GM21381 (cell line): ENCODE data around the gene ST3GAL5.
"Not testable (repeated sequence)": the region's sequence is repeated elsewhere in the genome, so short reads cannot be mapped to it uniquely, and the experiment has no call there.

Experiments
- ATAC-seq: cut with Tn5 transposase; IDR thresholded peaks from one replicate; pipeline ENCODE4 v1.9.1; 2021; ENCODE audit warnings: mild to moderate bottlenecking, moderate library complexity; ENCODE audit not compliant: unreplicated experiment

The ST3GAL5 gene

DNA sequence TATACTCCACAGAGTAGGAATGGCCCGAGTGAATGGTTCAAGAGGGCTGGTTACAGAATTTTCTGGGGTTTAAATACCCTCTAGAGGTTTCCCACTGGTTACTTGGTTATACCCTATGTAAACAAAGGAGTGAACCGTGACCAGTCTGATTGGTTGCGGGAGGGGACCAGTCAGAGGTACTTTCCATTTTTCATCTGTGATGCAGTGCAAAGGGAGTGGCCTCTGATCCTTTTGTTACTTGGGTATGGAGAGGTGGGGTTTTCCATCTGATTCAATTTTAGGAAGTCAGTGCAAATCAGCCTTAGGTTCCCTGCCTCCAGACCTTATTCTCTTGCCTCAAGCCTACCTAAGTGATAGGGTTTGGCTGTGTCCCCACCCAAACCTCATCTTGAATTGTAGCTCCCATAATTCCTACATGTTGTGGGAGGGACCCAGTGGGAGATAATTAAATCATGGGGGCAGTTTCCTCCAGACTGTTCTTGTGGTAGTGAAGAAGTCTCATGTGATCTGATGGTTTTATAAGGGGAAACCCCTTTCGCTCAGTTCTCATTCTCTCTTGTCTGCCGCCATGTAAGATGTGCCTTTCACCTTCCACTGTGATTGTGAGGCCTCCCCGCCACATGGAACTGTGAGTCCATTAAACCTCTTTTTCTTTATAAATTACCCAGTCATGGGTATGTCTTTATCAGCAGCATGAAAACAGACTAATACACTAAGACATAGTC lies 5.9 kb upstream of the ST3GAL5 start:
- not testable (repeated sequence) for ATAC-seq

DNA sequence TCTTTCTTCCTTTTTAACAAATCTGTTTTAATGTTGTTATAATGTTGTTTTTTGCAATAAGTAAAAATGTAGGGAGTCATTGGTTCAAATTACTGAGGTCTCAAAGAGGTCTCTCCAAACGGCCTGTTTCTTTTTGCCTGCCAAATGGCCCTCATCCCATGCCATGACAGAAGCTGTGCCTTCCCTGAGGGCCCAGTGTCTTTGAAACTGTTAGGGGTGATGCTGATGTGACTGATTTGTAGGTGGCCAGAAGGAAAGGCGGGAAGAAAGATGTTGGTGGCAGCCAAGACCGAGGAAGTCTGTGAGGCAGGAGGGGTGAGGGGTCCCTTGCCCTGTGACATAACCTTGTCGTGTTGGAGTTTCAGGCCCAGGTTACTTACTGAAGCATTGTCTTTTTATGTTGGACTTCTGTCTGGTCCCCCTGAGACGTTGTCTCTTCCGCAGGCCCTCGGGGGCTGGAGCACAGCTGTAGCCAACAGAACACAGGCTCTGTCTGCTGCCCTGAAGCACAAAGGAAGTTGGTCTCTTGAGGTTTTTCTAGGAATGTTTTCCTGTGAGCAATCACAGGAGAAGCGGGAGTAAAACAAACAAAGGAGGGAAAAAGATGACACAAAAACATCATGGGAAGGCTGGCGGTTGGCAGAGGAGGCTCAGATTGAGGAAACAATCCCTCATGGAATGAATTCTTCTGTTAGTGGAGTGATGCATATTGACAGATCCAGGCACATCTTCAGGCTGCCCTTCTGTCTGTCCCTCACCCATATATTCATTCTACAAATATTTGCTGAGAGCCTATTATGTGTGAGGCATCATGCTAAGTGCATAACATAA lies 4.9 kb upstream of the ST3GAL5 start:
- no peak for ATAC-seq

DNA sequence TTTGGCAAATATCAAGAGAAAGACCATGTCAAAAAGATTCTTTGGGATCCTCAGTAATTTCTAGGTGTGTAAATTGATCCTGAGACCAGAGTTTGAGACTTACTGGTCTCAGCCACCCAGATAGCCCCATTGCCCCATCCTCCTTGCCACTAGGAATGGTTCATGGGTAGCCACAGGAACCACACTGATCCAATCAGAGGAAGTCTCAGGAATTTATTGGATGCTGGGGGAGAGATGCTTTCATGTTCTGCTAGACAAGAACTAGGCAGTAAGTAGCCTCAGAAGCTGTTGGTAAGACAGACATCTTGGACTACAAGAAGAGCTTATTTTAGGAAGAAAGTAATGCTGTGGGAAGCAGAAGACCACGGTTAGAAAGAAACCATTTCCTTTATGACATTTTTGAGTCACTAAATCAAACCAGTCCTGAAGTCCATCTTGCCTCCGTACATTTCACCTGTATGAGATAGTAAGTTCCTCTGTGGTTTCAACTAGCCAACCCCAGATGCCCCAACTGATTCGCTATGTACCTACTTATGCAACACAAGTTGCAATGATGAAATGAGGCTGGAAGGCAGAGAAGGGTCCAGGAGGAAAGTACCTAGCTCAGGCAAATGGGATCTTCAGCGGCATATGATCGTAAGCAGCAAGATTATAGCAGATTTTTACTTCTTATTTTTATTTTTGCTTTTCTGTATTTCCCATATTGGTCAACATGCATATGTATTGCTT lies 3.6 kb upstream of the ST3GAL5 start:
- ATAC-seq, result no peak

DNA sequence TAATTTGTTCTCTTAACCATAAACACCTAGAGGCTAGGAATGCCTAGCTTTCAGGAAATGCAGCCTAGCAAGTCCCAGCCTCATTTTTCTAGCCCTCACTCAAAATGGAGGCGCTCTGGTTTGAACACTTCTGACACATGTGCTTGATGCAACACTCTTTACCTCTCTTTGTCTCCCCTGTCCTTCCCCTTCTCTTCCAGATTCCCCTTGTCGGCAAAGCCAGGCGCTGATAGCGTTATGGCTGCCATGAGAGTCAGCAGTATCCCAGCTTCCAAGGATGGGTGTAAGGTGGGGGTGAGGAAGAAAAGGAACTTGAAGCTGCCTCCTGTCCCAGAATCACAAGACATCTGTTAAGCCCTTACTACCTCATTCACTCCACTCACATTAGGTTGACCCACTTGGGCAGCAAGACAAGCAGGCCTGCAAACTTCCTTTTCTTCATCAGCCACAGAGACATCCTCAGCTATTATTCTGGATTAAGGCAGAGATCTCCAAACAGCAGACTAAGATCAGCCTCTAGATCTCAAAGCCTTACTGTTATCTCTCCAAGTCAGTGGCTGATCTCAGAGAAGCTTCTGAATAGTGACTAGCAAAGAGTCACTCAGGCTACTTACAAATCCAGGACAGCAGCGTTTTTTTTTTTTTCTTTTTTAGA lies 1.9 kb upstream of the ST3GAL5 start:
- ATAC-seq, result no peak

DNA sequence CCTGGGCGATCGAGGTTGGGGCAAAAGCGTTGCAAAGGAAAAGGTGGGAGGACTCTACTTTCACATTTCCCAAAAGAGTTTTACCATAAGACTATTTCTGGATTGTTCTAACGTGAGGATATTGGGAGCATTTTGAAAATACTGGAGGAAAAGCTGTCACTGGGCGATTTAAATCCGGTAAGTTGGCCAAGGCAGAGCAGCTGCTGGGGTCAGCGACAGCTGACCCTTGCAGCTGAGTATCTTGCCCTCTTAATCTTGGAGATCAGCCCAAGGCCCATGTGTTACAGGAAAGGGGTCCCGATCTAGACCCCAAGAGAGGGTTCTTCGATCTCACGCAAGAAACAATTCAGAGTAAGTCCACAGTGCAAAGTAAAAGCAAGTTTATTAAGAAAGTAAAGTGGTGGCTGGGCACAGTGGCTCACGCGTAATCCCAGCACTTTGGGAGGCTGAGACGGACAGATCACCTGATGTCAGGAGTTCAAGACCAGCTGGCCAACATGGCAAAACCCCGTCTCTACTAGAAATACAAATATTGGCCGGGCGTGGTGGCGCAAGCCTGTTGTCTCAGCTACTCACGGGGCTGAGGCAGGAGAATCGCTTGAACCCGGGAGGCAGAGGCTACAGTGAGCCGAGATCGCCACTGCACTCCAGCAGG lies 964 bp upstream of the ST3GAL5 start:
- no peak for ATAC-seq

DNA sequence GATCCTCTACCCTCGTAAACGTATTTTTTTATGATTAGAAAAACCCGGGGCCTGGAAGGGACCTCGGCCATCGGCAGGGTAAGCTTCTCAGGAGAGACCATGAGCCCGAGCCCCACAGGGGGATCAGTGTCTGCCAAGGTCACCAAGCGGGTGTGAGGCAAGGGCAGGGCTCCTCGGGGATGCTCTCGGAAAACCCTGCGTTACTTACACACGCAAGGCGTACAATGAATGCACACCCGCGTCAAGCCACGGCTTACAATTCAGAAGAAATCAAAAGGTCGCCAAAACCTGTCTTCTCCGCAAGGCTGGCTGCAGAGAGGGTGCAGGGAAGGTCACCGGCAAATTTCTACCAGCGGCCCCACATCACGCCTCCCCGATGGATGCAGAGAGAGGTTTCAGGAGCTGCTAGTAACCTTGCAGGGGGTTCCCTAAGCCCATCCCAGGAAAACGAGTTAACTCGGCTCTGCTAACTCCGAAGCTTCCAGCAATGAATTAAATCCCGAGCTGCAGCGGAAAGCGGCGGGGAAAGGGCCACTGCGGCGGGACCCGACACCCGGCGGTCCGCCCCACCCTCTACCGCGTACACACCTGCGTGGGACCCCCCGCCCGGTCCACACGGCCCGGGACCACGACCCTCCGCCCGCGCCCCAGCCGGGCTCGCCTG lies 638 bp downstream of the ST3GAL5 start:
- ATAC-seq, result peak; percentile 14

DNA sequence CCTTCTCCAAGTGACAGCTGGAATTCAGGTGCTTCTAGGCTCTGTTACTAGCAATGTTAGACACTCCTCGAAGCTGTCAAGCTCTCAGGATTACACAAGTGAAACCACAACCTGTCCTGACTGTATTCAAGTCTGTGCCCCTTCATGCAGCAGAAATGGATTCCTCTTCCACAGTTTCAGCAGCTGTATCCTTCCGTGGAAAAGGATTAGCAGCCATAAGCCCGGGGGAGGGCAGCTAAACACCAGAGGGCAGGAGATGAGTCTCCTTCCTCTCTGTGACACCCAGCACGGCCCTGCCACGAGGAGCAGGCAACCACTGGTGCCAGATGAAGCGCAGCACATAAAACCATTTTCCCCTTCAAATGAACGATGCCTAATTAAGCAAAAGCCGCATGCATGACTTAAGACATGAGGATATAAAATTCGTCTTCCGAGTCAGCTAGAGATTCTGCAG lies 1.2 kb downstream of the ST3GAL5 start:
- ATAC-seq, result no peak

DNA sequence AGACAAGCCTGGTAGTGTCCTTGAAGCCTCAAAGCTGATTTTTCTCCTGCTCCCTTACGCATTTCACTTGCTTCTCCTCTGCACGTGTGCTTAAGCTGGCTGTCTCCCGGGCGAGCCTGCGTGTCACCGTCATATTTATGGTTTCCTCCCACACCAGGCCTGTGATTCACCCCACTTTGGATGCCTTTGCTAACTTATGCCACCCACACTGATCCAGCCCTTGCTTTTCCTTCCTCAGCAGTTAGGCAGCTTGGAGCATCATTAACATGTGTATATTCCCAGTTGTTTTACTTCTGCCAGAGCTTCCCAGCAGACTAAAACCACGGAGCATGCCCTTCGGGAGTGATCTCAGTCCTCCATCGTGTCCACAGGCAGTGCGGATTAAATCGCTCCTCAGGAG lies 2.2 kb downstream of the ST3GAL5 start:
- no peak for ATAC-seq

DNA sequence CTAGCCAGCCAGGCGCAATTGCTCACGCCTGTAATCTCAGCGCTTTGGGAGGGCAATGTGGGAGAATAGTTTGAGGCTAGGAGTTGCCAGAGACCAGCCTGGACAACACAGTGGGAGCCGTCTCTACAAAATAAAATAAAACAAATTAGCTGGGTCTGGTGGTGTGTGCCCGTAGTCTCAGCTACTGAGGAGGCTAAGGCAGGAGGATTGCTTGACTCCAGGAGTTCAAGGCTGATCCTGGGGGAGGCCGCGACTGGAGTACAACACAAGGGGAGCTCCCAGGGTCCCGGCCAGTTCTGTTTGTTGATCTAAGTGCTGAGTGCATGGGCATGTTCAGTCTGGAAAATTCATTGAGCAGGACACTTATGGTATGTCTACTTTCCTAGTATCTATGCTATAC lies 2.6 kb downstream of the ST3GAL5 start:
- no peak for ATAC-seq

DNA sequence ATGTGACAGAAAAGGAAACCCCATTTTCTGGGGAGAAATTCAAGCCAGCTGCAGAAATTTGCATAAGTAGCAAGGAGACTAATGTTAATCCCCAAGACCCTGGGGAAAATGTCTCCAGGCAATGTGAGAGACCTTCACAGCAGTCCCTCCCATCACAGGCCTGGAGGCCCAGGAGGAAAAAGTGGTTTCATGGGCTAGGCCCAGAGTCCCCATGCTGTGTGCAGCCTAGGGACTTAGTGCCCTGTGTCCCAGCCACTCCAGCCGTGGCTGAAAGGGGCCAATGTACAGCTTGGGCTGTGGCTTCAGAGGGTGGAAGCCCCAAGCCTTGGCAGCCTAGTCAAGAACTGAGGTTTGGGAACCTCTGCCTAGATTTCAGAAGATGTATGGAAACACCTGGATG lies 7.0 kb downstream of the ST3GAL5 start:
- ATAC-seq, result not testable (repeated sequence)

DNA sequence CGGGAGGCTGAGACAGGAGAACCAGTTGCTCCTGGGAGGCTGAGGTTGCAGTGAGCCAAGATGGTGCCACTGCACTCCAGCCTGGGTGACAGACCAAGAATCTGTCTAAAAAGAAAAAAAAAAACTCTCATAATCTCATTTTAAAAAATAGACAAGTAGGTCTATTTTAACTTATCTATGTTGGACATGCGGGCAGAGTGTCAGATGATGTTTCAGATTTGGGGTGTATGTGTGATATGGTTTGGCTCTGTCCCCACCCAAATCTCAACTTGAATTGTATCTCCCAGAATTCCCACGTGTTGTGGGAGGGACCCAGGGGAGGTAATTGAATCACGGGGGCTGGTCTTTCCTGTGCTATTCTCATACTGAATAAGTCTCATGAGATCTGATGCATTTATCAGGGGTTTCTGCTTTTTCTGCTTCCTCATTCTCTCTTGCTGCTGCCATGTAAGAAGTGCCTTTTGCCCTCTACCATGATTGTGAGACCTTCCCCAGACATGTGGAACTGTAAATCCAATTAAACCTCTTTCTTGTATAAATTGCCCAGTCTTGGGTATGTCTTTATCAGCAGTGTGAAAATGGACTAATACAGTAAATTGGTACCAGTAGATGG lies 8.0 kb downstream of the ST3GAL5 start:
- not testable (repeated sequence) for ATAC-seq

DNA sequence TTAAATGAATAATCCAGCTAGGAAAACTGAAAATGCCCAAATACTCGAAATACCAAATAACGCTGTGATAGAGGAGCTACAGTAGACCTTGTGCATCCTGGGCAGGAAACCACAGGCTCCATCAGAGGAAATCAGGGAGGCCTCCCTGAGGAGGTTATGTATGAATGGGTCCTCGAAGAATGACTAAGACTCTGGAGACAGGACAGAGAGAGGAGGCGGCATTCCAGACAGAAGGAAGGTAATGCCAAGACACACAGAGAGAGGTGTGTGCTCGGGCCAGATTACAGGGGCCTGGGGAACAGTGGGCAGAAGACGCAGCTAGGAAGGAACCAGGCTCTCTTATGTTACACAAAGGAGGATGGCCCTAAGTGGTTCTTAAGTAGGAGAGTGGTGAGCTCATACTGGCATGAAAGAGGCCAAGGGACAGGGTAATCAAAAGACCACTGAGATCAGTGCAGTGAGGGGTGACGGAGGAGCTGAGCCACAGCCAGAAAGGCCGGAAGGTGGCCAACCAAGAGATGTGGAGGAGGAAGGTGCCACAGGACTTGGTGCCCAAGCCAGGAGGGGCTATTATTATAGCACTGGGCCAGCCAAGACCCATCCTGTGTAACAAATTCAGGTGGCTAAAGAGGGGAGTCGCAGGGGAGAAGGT lies 9.9 kb downstream of the ST3GAL5 start:
- no peak for ATAC-seq

DNA sequence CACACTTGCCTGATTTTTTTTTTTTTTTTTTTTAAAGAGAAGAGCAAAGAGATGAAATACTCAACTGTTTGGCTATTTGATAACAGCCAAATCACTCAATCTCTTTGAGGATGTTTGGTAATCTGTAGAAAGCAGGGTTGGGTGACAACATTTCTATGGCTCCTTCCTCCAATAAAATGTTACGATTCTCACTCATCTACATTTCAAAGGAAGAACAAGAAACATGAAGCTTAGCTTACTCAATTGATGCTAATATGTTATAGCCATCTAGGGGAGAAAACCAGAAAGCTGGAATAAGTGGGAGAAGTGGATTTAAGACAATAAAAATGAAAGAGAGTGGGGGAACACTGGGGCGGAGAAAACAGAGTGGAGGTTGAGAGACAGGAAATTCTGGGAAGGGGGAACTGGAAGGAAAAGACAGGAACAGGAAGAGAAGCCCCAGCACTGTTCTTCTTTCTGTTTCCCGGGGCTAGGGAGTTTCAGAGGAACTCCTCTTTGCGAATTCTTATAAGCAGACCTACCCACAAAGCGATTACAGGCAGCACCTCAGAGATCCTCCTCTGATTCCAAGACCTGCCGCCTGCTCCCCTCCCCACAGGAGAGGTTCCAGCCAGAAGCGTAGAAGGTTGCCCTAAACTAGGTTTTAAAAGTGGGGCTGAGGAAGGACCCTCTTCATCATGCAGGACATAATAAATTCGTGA lies 13.3 kb downstream of the ST3GAL5 start:
- no peak for ATAC-seq

DNA sequence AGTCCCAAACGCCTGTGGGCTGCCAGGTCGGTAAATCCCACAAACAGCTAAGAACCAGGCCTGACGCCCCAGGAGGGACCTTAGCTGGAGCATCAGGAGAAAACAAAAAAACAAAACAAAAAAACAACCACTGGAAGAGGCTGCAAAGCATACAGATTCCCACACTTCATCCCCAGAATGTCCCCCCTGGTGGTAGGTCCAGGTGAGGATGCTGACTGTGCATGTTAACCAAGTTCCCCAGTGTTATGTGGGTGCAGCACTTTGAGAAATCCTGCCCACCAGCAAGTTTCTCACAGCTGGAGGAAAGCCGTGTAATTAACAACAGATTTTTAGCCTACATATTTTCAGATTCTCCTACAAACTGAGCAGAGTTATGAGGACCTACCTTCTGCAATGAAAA lies 15.1 kb downstream of the ST3GAL5 start:
- no peak for ATAC-seq

DNA sequence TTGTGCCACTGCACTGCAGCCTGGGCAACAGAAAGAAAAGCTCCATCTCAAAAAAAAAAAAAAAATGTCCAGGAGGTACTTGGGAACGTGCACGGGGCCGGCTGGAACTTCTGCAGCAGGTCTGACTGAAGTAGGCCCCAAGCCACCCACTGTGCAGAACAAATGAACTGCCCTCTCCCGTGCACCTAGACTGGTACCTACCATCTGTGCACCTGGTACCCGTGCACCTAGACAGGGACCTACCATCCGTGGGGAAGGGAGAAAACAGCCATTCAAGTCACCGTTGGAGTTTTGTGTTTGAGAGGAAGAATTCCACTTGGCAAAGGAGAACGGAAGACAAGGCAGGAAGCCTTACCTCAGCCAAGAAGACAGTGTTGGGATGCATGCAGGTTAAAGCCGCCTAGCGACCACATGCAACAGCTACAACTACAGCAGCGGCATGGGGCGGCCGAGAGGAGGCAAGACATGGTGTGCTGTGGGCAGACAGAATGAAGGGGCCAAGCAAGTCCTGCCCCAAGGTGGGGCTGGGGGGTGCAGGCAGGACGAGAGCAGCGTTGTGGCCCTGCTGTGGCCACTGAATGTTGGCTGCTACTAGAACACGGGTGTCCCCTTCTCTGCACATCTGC lies 16.1 kb downstream of the ST3GAL5 start:
- ATAC-seq, result no peak

DNA sequence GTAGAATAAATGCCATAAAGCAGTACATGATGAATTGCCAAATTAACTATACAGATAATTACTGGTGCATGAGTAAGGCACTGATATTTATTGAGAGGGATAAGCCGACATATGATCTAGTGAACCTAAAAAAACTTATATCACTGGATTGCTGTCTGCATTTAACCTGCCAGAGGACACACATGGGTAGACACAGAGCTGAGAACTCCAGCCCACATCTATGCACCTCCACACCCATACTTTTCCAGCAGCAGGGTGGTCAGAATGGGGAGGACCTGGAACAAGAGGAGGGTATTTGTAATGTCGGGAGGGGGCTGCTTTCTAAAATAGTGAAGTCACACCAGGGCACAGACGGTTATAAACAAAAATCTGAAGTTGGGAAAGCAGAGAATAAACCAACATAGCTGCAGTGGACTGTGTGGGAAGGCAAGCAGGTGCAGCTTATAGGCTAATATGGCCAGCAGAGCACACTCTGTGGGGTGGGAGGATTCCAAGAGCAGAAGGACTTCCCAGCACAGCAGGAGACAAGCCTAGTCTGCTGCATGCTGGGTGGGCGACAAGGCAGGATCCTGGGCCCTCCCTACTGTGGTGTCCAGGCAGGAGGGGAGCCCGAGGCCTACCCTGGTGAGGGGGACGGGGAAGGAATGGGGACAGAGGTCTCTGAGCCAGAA lies 17.2 kb downstream of the ST3GAL5 start:
- ATAC-seq, result no peak

DNA sequence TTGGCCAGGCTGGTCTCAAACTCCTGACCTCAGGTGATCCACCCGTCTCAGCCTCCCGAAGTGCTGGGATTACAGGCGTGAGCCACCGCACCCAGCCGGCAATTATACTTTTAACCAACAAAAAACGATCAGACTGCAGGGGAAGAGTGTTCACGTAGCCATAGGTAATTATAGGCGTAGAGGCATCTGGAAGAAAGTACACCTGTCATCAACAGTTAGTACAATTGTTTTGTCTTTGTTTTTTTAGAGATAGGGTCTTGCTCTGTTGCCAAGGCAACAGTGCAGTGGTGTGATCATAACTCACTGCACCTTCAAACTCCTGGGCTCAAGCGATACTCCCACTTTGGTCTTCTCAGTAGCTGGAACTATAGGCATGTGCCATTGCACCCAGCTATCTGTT lies 20.0 kb downstream of the ST3GAL5 start:
- no peak for ATAC-seq
